Panc1 (cell line): ENCODE data around the gene KCNA5. TPM values are rescaled to one million over a fixed set of nuclear protein-coding genes. Genes with fewer than 3 reads are reported as not detected.

ENCODE experiments used
- ATAC-seq: fragments of 200-7000 bp; cut with Tn5 transposase; 2 replicates; pipeline ENCODE4 v1.9.1; 2020; ENCODE audit warnings: mild to moderate bottlenecking, moderate library complexity
- BruUV-seq: library from RNA; stranded (reverse); fragments of 400-500 nt; replicated peaks from 2 replicates; lab custom pipeline; 2021; lab: Mats Ljungman, UMichigan
- CTCF ChIA-PET: fragments of 300-600 bp; sonication (Branson Sonifier 250); formaldehyde crosslinking; loops from one replicate; lab custom pipeline; 2022; ENCODE audit warnings: antibody characterized with exemption; lab: Charles Lee
- POLR2A ChIA-PET: fragments of 300-600 bp; sonication (Branson Sonifier 250); formaldehyde crosslinking; loops from one replicate; lab custom pipeline; 2022; ENCODE audit warnings: antibody characterized with exemption; lab: Charles Lee
- DNase-seq: peaks from one replicate; pipeline ENCODE4 v3.0.0-alpha.2; 2010; ENCODE audit warnings: low read depth, low spot score
- H3K27ac ChIP-seq: 2 replicates; pipeline ENCODE4 v1.5.1; 2011; ENCODE audit warnings: mild to moderate bottlenecking, low read length, inconsistent platforms
- H3K27me3 ChIP-seq: fragments of 200-500 bp; sonication (Bioruptor generic); 2 replicates; pipeline ENCODE4 v1.6.0; 2014; ENCODE audit warnings: low read length, inconsistent platforms; ENCODE audit not compliant: control insufficient read depth, insufficient read depth
- H3K36me3 ChIP-seq: fragments of 200-500 bp; sonication (Bioruptor generic); 2 replicates; pipeline ENCODE4 v1.5.1; 2014; ENCODE audit warnings: inconsistent platforms, mild to moderate bottlenecking, low read length, moderate library complexity; ENCODE audit not compliant: control insufficient read depth, insufficient read depth
- H3K4me1 ChIP-seq: 2 replicates; pipeline ENCODE4 v1.5.1; 2011; ENCODE audit warnings: inconsistent platforms, mild to moderate bottlenecking, low read length, moderate library complexity; ENCODE audit not compliant: control insufficient read depth, insufficient read depth
- H3K4me3 ChIP-seq, 2 experiments: 2 replicates each; pipeline ENCODE4 v1.5.1; 2011 to 2012; ENCODE audit warnings: low read depth in 2 of 2, low read length in 2 of 2, mild to moderate bottlenecking in 2 of 2, inconsistent platforms in 1 of 2, moderate library complexity in 1 of 2
- H3K9me3 ChIP-seq: fragments of 200-500 bp; sonication (Bioruptor generic); 2 replicates; pipeline ENCODE4 v1.5.1; 2014; ENCODE audit warnings: low read depth, mild to moderate bottlenecking, inconsistent platforms, low read length, moderate library complexity; ENCODE audit not compliant: control insufficient read depth, insufficient read depth
- CTCF ChIP-seq: fragments of 450-650 bp; IDR thresholded peaks from 2 replicates; pipeline ENCODE4 v1.5.1; 2017; ENCODE audit warnings: mild to moderate bottlenecking
- POLR2AphosphoS5 ChIP-seq: IDR thresholded peaks from 2 replicates; pipeline ENCODE4 v1.6.1; 2012; ENCODE audit warnings: mild to moderate bottlenecking, low read depth, low read length, moderate library complexity
- REST ChIP-seq, 2 experiments: IDR thresholded peaks; 2 replicates each; pipeline ENCODE4 v1.6.1; 2011 to 2012; ENCODE audit warnings: low read depth in 2 of 2, control low read depth in 1 of 2, low read length in 1 of 2, mild to moderate bottlenecking in 1 of 2, moderate library complexity in 1 of 2; ENCODE audit not compliant: insufficient read depth in 1 of 2
- SIN3A ChIP-seq: IDR thresholded peaks from 2 replicates; pipeline ENCODE4 v1.6.1; 2012; ENCODE audit warnings: low read depth, mild to moderate bottlenecking, low read length, moderate library complexity, borderline replicate concordance; ENCODE audit not compliant: insufficient read depth
- TCF7L2 ChIP-seq: IDR thresholded peaks from 2 replicates; pipeline ENCODE4 v1.6.1; 2011; ENCODE audit warnings: mild to moderate bottlenecking, low read depth, low read length, inconsistent platforms
- in situ Hi-C: cut with HindIII; loops from 2 replicates; pipeline ENCODE4 v1.10.0; 2016; ENCODE audit warnings: low sequenced_read_pairs, low pct_unique_long_range_greater_than_20kb
- intact Hi-C: fragments of 100-400 bp; cut with micrococcal nuclease; formaldehyde crosslinking; loops from one replicate; pipeline ENCODE4 v1.10.0; 2022; ENCODE audit not compliant: unreplicated experiment
- total RNA-seq: library from RNA; stranded (reverse); gene quantifications from one replicate; pipeline ENCODE4 v1.2.1, GENCODE V29; 2021; ENCODE audit not compliant: unreplicated experiment

KCNA5 gene
- total RNA-seq, 1 experiment from 2014 or later, result not detected

- BruUV-seq, result no TSS peak
- H3K27ac ChIP-seq, result no peak overlapping the region
- H3K36me3 ChIP-seq, result no peaks in the 10 kb centered on the region
- ChIA-PET POLR2A (no interaction called here), CTCF (no interaction called here)
- no peak for DNase-seq
- no peak overlapping the region for H3K4me3 ChIP-seq
- no peaks in the 10 kb centered on the region for H3K9me3 ChIP-seq
- H3K27me3 ChIP-seq, result no peaks in the 10 kb centered on the region
- intact Hi-C loops, result no loop called here
- ATAC-seq, result no peak
- H3K4me1 ChIP-seq, result no peaks in the 10 kb centered on the region
- TF ChIP-seq TCF7L2, result no peak
- TF ChIP-seq CTCF, result no peak
- no peak for TF ChIP-seq REST (IDR thresholded peaks at IDR 0.05; ENCODE audit: insufficient read depth in 1 of 2, low read depth in 2 of 2, low read length in 1 of 2)
- TF ChIP-seq POLR2AphosphoS5, result no peak
- no peak for TF ChIP-seq SIN3A
- in situ Hi-C loops, result no loop called here
Measured at GRCh38 chr12:5032821-5033220, 10.9 kb upstream of the KCNA5 start.

GRCh38 chr12:5033883-5034282, 9.8 kb upstream of the KCNA5 start:
- ATAC-seq (no peak), DNase-seq (no peak)
- CTCF ChIA-PET, result no interaction called here
- H3K4me3 ChIP-seq, result no peak overlapping the region
- TF ChIP-seq CTCF (no peak), TCF7L2 (no peak), POLR2AphosphoS5 (no peak), REST (IDR thresholded peaks at IDR 0.05; ENCODE audit: insufficient read depth in 1 of 2, low read depth in 2 of 2, low read length in 1 of 2) (no peak), SIN3A (no peak)
- no peak overlapping the region for H3K27ac ChIP-seq
- no peaks in the 10 kb centered on the region for H3K36me3 ChIP-seq
- no peaks in the 10 kb centered on the region for H3K4me1 ChIP-seq
- POLR2A ChIA-PET, result no interaction called here
- H3K9me3 ChIP-seq, result no peaks in the 10 kb centered on the region
- BruUV-seq, result no TSS peak
- no peaks in the 10 kb centered on the region; the same call in 1 of the 2 replicates for H3K27me3 ChIP-seq
- intact Hi-C loops, result no loop called here
- in situ Hi-C loops, result no loop called here
